Fibroblast of lung (primary cell): Measurements from ENCODE around the gene CPN1. TPM values are rescaled to one million over a fixed set of nuclear protein-coding genes. Genes with fewer than 3 reads are reported as not detected.

ENCODE experiments used
- DNase-seq, 2 donors: peaks; one replicate each; pipeline versions ENCODE4 v3.0.0 to v3.0.0-alpha.2; 2010; ENCODE audit warnings: low read depth in 2 of 2
- H2AFZ ChIP-seq: 2 replicates; pipeline ENCODE4 v1.5.1; 2012; ENCODE audit warnings: low read length, control low read depth, inconsistent platforms
- H3K27ac ChIP-seq: 2 replicates; pipeline ENCODE4 v1.5.1; 2011; ENCODE audit warnings: low read length, control low read depth; ENCODE audit not compliant: insufficient read depth
- H3K27me3 ChIP-seq: 2 replicates; pipeline ENCODE4 v1.5.1; 2011; ENCODE audit warnings: mild to moderate bottlenecking, low read length; ENCODE audit not compliant: control insufficient read depth, insufficient read depth
- H3K36me3 ChIP-seq: 2 replicates; pipeline ENCODE4 v1.5.1; 2011; ENCODE audit warnings: low read length; ENCODE audit not compliant: control insufficient read depth, insufficient read depth
- H3K4me1 ChIP-seq: 2 replicates; pipeline ENCODE4 v1.5.1; 2011; ENCODE audit warnings: low read length; ENCODE audit not compliant: control insufficient read depth, insufficient read depth; ENCODE audit errors: extremely low read depth
- H3K4me2 ChIP-seq: 2 replicates; pipeline ENCODE4 v1.5.1; 2011; ENCODE audit warnings: low read length, control low read depth; ENCODE audit not compliant: insufficient read depth; ENCODE audit errors: extremely low read depth
- H3K4me3 ChIP-seq, 4 experiments: fragments of 200-600 bp in 1 of 4; sonication (generic) in 1 of 4; replicated peaks in 1 of 4; 2 replicates each; pipeline ENCODE4 v1.5.1; 2011 to 2016; ENCODE audit warnings: low read length in 4 of 4, low read depth in 3 of 4, mild to moderate bottlenecking in 3 of 4, control low read depth in 2 of 4, inconsistent platforms in 1 of 4, mixed read lengths in 1 of 4; ENCODE audit not compliant: insufficient read depth in 1 of 4; ENCODE audit errors: control extremely low read depth in 1 of 4
- H3K79me2 ChIP-seq: 2 replicates; pipeline ENCODE4 v1.5.1; 2012; ENCODE audit warnings: mild to moderate bottlenecking, low read length, inconsistent platforms; ENCODE audit not compliant: control insufficient read depth, insufficient read depth
- H3K9ac ChIP-seq: 2 replicates; pipeline ENCODE4 v1.5.1; 2011; ENCODE audit warnings: mild to moderate bottlenecking, low read length, control low read depth; ENCODE audit not compliant: insufficient read depth
- H3K9me3 ChIP-seq: 2 replicates; pipeline ENCODE4 v1.5.1; 2012; ENCODE audit warnings: low read depth, low read length; ENCODE audit not compliant: control insufficient read depth, insufficient read depth
- H4K20me1 ChIP-seq: 2 replicates; pipeline ENCODE4 v1.5.1; 2011; ENCODE audit warnings: low read length; ENCODE audit not compliant: control insufficient read depth, insufficient read depth; ENCODE audit errors: extremely low read depth
- CTCF ChIP-seq, 2 donors: IDR thresholded peaks in 1 of 2; conservative IDR thresholded peaks in 1 of 2; 1 replicate in 1 of 2; 2 replicates in 1 of 2; pipeline ENCODE4 v1.5.1; 2011 to 2012; ENCODE audit warnings: low read length in 2 of 2, control low read depth in 1 of 2, inconsistent platforms in 1 of 2, low read depth in 1 of 2, mild to moderate bottlenecking in 1 of 2
- EZH2 ChIP-seq: IDR thresholded peaks from 2 replicates; pipeline ENCODE4 v1.5.1; 2012; ENCODE audit warnings: low read length, control low read depth, mild to moderate bottlenecking; ENCODE audit errors: missing control alignments
- polyA plus RNA-seq, 2 donors: library from polyadenylated mRNA; depleted of rRNA in 1 of 2; stranded (reverse) in 1 of 2; unstranded in 1 of 2; fragments of >200 nt; gene quantifications; 2 replicates each; pipeline ENCODE4 v1.2.1, GENCODE V29; 2011 to 2012; ENCODE audit warnings: missing spikeins in 1 of 2
- total RNA-seq: library from RNA; depleted of rRNA; stranded (reverse); fragments of >200 nt; gene quantifications from 2 replicates; pipeline ENCODE4 v1.2.1, GENCODE V29; 2014

CPN1 gene
- total and polyA plus RNA-seq, 2 donors (not counting 1 experiment from before 2014, with no cell fraction given), result not detected

- H3K4me3 ChIP-seq, result no peak overlapping the region
- peaks cover 4% of the 10 kb centered on the region for H3K27me3 ChIP-seq
- no peaks in the 10 kb centered on the region for H4K20me1 ChIP-seq
- no peaks in the 10 kb centered on the region for H3K4me1 ChIP-seq
- no peak overlapping the region for H2AFZ ChIP-seq
- no peak for DNase-seq
- H3K9me3 ChIP-seq, result no peaks in the 10 kb centered on the region
- H3K36me3 ChIP-seq, result no peaks in the 10 kb centered on the region
- H3K27ac ChIP-seq, result no peak overlapping the region
- H3K9ac ChIP-seq, result no peak overlapping the region
- TF ChIP-seq EZH2, result no peak
- TF ChIP-seq CTCF (conservative IDR thresholded peaks at IDR 0.05 in 1 of 2, IDR thresholded peaks at IDR 0.05 in 1 of 2; ENCODE audit: low read depth in 1 of 2, low read length in 2 of 2), result no peak
- no peak overlapping the region for H3K4me2 ChIP-seq
- H3K79me2 ChIP-seq, result no peaks in the 10 kb centered on the region
Observed at GRCh38 chr10:100075426-100076220, 6.0 kb downstream of the CPN1 start.

GRCh38 chr10:100072514-100072913, 9.2 kb downstream of the CPN1 start:
- Histone ChIP-seq H3K9me3 (no peaks in the 10 kb centered on the region), H3K9ac (no peak overlapping the region), H3K4me3 (no peak overlapping the region), H4K20me1 (no peaks in the 10 kb centered on the region), H3K79me2 (no peaks in the 10 kb centered on the region), H3K27me3 (peaks cover 4% of the 10 kb centered on the region), H3K4me2 (no peak overlapping the region), H3K4me1 (no peaks in the 10 kb centered on the region), H2AFZ (no peak overlapping the region), H3K27ac (no peak overlapping the region), H3K36me3 (no peaks in the 10 kb centered on the region)
- TF ChIP-seq CTCF (conservative IDR thresholded peaks at IDR 0.05 in 1 of 2, IDR thresholded peaks at IDR 0.05 in 1 of 2; ENCODE audit: low read depth in 1 of 2, low read length in 2 of 2), result no peak
- no peak for TF ChIP-seq EZH2
- no peak for DNase-seq

- Histone ChIP-seq H3K9ac (no peak overlapping the region), H3K36me3 (no peaks in the 10 kb centered on the region)
Observed at GRCh38 chr10:100071529-100071928, 10.1 kb downstream of the CPN1 start.

More at GRCh38 chr10:100071529-100071928, 10.1 kb downstream of the CPN1 start:
- DNase-seq, result no peak
- Histone ChIP-seq H3K4me2 (no peak overlapping the region), H3K4me1 (no peaks in the 10 kb centered on the region), H3K9me3 (no peaks in the 10 kb centered on the region), H3K79me2 (no peaks in the 10 kb centered on the region), H4K20me1 (no peaks in the 10 kb centered on the region), H3K27me3 (no peaks in the 10 kb centered on the region), H2AFZ (no peak overlapping the region), H3K27ac (no peak overlapping the region), H3K4me3 (no peak overlapping the region)
- TF ChIP-seq EZH2, result no peak
- TF ChIP-seq CTCF (conservative IDR thresholded peaks at IDR 0.05 in 1 of 2, IDR thresholded peaks at IDR 0.05 in 1 of 2; ENCODE audit: low read depth in 1 of 2, low read length in 2 of 2), result no peak
